Lower leg skin (tissue), 4 donors: Measurements from ENCODE around the gene MC2R. TPM values are rescaled to one million over a fixed set of nuclear protein-coding genes. Genes with fewer than 3 reads are reported as not detected.

Experiments used
- DNase-seq, 2 donors: peaks; one replicate each; pipeline ENCODE4 v3.0.0-alpha.2; 2019; ENCODE audit warnings: low spot score in 2 of 2
- H3K4me3 ChIP-seq: fragments of 200-600 bp; sonication (generic); 2 replicates; pipeline ENCODE4 v1.5.1; 2017; ENCODE audit warnings: mild to moderate bottlenecking, low read depth; ENCODE audit not compliant: poor library complexity, severe bottlenecking
- POLR2A ChIP-seq, 2 donors: fragments of 450-650 bp; IDR thresholded peaks; one replicate each; pipeline ENCODE4 v1.6.1; 2016 to 2017; ENCODE audit warnings: antibody characterized with exemption in 2 of 2, mild to moderate bottlenecking in 1 of 2, moderate library complexity in 1 of 2
- WGBS, 2 donors: methylation state at CpG; one replicate each; pipeline ENCODE4 v1.1.5; 2018; 5-methylcytosine and 5-hydroxymethylcytosine counted together
- intact Hi-C: fragments of 100-400 bp; cut with DNase I; formaldehyde crosslinking; loops from one replicate; pipeline ENCODE4 v1.15.0; 2023; ENCODE audit warnings: low total_unique reads
- total RNA-seq, 4 donors: library from RNA; depleted of rRNA; stranded (reverse); fragments of >200 nt; gene quantifications; one replicate each; pipeline ENCODE4 v1.1.0, GENCODE V29; 2016
- TF ChIP-seq, protein P1 (sequence below), 3 donors: fragments of 450-650 bp; IDR thresholded peaks; one replicate each; pipeline ENCODE4 v1.5.1; 2016; ENCODE audit warnings: antibody characterized with exemption in 3 of 3, mild to moderate bottlenecking in 3 of 3, moderate library complexity in 2 of 3

Gene MC2R
- total RNA-seq, 4 donors from 2014 or later, result not detected

DNA sequence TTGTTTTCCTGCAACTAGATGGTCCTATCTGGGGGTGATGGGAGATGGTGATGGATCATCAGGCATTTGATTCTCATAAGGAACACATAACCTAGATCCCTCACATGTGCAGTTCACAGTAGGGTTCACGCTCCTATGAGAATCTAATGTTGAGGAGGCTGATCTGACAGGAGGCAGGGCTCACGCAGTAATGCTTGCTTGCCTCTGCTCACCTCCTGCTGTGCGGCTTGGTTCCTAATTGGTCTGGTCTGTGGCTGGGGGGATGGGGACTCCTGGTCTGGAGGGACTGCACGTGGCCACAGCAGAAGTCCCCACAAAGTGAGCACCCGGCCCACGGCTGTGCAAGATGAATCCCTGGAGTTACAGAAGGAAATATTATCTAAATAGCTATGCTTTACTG is 80.1 kb downstream of the MC2R start:
- H3K4me3 ChIP-seq, result no peak overlapping the region
- WGBS, 2 donors, result 74 to 79% methylated on average over 6 of the region's 6 CpGs
- TF ChIP-seq POLR2A (IDR thresholded peaks at IDR 0.05), result no peak
- TF ChIP-seq, protein P1, sequence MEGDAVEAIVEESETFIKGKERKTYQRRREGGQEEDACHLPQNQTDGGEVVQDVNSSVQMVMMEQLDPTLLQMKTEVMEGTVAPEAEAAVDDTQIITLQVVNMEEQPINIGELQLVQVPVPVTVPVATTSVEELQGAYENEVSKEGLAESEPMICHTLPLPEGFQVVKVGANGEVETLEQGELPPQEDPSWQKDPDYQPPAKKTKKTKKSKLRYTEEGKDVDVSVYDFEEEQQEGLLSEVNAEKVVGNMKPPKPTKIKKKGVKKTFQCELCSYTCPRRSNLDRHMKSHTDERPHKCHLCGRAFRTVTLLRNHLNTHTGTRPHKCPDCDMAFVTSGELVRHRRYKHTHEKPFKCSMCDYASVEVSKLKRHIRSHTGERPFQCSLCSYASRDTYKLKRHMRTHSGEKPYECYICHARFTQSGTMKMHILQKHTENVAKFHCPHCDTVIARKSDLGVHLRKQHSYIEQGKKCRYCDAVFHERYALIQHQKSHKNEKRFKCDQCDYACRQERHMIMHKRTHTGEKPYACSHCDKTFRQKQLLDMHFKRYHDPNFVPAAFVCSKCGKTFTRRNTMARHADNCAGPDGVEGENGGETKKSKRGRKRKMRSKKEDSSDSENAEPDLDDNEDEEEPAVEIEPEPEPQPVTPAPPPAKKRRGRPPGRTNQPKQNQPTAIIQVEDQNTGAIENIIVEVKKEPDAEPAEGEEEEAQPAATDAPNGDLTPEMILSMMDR (IDR thresholded peaks at IDR 0.05), result no peak
- intact Hi-C loops, result no loop called here
- no peak for DNase-seq

DNA sequence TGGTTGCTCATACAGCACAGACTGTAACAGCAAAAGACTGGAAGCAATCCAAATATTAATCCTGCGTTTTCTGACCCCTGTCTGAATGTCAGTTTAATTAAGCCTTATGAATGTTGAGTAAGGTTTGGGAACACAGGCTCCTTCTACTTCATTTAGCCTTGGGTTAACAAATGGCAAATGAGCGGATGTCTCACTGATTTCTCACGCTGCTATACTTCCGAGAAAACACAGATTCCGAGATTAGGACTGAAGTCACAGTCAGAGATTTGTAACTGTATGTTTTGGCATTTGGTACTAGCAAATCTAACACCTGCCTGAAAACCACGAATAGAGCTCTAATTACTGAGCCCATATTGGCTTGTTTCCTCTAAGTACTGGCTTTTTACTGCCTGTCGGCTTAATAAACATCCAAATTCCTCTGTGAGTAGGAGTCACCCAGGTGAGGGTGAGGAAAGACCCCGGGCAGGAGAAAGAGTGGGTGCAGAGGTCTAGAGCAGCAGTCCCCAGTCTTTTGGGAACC is 80.8 kb downstream of the MC2R start:
- no peak for DNase-seq
- WGBS, 2 donors, result 44 to 56% methylated on average over 8 of the region's 8 CpGs
- TF ChIP-seq POLR2A (IDR thresholded peaks at IDR 0.05), result no peak
- TF ChIP-seq, protein P1 (IDR thresholded peaks at IDR 0.05), result no peak
- intact Hi-C loops, result no loop called here
- no peak overlapping the region for H3K4me3 ChIP-seq

Other genes with a start within 250 kb of the MC2R start
- gene FAM210A, start 189.0 kb downstream of the MC2R start, total RNA-seq, result 1 to 10 TPM; 4.9 to 9.7 (median 6.3) TPM
- 10 to 100 TPM; 19.3 to 24.2 (median 21.6) TPM for gene RNMT, start 188.9 kb downstream of the MC2R start, total RNA-seq
- not detected for gene MC5R, start 91.4 kb downstream of the MC2R start, total RNA-seq
- gene ZNF519, start 216.9 kb upstream of the MC2R start, total RNA-seq, result 1 to 10 TPM in 3 of 4 donors, under 1 TPM in 1; 0.72 to 8.7 (median 2.6) TPM